ENCODE measurements around the gene GATA3.

Gene GATA3

DNA sequence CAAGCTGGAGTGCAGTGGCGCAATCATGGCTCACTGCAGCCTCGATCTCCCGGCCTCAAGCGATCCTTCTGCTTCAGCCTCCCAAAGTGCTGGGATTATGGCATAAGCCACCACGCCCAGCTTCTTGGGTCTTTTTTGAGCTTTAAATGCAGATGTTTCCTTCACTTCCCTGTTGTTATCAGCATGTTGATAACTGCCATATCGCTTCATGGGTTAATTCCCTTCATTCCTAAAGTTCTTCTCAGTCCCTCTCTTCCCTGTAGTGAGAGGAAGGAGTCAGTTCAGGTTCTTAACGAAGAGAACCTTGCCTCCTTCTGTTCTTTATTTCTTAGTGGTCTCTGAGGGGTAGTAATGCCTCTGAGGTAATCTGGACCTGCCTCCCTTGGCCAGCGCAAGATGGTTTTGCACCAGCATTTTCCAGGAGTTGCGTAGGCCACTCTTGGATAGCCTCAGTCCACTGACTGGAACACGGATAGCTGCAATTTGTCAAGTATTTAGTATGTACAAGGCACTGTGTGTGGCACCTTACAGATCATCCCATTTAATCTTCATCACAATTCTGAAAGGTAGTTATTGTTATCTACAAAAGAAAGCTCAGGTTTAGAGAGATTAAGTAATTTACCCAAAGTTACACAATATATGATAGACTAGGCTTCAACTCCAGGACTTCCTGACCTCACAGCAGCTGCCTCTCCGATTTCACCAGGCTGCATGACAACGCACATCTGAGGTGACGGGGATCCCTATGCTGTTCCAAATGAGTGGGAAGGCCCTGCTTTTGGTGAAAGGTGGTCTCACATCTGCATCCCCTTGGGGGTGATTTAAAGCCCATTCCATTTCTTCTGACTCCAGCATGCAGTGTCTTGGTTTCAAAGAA, 60.5 kb downstream of the GATA3 start:
- no CpG with 5 or more reads among the region's 13 CpGs for WGBS (ENCODE audit: insufficient coverage, insufficient read length)
- no peak for DNase-seq (ENCODE audit: low read depth, low spot score)
- Histone ChIP-seq H3K4me1 (ENCODE audit: control insufficient read depth, insufficient read depth, low read length) (no peaks in the 10 kb centered on the region), H3K27ac (ENCODE audit: low read length) (no peak overlapping the region), H3K36me3 (ENCODE audit: control insufficient read depth, insufficient read depth, low read length) (no peaks in the 10 kb centered on the region), H3K9me3 (ENCODE audit: control insufficient read depth, insufficient read depth, low read length) (no peaks in the 10 kb centered on the region), H3K27me3 (ENCODE audit: control insufficient read depth, insufficient read depth, low read length) (no peaks in the 10 kb centered on the region), H3K4me3 (ENCODE audit: low read length) (no peak overlapping the region)

DNA sequence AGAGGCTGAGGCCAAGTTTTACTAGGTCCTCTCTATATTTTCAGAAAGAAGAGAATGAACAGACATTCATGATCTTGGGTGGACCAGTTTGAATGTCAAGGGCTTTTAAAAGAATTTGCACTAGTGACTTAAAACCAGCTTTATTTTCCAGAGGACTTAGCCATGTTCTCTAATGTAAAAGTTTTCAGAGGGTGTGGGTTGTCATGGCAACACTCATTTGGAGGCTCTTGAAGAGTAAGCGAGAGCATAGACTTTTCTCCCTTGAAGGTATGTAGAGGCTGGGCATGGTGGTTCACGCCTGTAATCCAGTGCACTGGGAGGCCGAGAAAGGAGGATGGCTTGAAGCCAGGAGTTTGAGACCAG, 61.1 kb downstream of the GATA3 start:
- no peak for DNase-seq (ENCODE audit: low read depth, low spot score)
- H3K27me3 ChIP-seq (ENCODE audit: control insufficient read depth, insufficient read depth, low read length), result no peaks in the 10 kb centered on the region
- H3K9me3 ChIP-seq (ENCODE audit: control insufficient read depth, insufficient read depth, low read length), result no peaks in the 10 kb centered on the region
- no peak overlapping the region for H3K27ac ChIP-seq (ENCODE audit: low read length)
- no CpG with 5 or more reads among the region's 3 CpGs for WGBS (ENCODE audit: insufficient coverage, insufficient read length)
- no peak overlapping the region for H3K4me3 ChIP-seq (ENCODE audit: low read length)
- H3K4me1 ChIP-seq (ENCODE audit: control insufficient read depth, insufficient read depth, low read length), result no peaks in the 10 kb centered on the region
- no peaks in the 10 kb centered on the region for H3K36me3 ChIP-seq (ENCODE audit: control insufficient read depth, insufficient read depth, low read length)

DNA sequence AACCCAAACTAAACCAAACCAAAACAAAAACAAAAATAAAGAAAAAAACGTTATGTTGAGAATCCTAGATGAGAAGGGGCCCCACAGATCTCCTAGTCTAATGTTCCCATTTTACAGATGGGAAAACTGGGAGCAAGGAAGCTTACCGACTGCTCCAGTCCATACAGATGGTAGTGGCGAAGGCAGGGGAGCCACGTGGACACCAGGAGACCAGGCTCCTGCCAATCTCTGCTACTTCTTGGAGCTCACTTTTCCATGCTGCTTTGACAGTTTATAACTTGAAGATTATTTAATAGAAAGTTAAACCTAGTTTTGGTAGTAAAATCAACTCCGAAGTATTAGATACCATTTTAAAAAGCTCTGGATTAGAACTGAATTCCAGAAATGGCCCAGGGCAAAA, 62.0 kb downstream of the GATA3 start:
- no CpG with 5 or more reads among the region's 5 CpGs for WGBS (ENCODE audit: insufficient coverage, insufficient read length)
- Histone ChIP-seq H3K27me3 (ENCODE audit: control insufficient read depth, insufficient read depth, low read length) (no peaks in the 10 kb centered on the region), H3K27ac (ENCODE audit: low read length) (no peak overlapping the region), H3K9me3 (ENCODE audit: control insufficient read depth, insufficient read depth, low read length) (no peaks in the 10 kb centered on the region), H3K4me3 (ENCODE audit: low read length) (no peak overlapping the region), H3K36me3 (ENCODE audit: control insufficient read depth, insufficient read depth, low read length) (no peaks in the 10 kb centered on the region), H3K4me1 (ENCODE audit: control insufficient read depth, insufficient read depth, low read length) (no peaks in the 10 kb centered on the region)
- no peak for DNase-seq (ENCODE audit: low read depth, low spot score)

DNA sequence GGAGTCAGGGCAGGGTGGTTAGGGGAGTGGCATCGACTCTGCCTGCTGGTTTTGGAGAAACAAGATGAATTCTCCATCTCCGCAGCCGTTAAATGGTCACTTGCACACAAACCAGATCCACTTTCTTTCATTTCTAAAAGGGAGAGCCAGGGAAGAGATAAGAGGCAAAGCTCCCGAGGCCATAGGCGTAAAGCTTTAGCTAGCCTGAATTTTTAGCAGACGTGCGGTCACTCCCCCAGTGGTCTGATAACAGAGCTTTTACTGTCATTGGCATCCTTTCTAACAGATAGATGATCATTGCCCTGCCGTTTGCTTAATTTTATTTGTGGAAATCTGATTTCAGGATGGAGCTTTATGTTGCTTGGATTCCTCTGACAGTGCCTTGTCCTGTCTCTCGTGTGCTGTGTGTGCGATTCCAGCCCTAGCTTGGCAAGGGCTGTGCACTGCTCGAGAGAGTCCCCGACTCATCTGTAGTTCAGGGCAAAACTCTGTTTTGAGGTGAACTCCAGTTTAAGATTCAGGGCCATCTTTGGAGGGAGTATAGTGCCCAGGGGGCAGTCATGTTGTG, 62.5 kb downstream of the GATA3 start:
- H3K4me3 ChIP-seq (ENCODE audit: low read length), result no peak overlapping the region
- no peaks in the 10 kb centered on the region for H3K9me3 ChIP-seq (ENCODE audit: control insufficient read depth, insufficient read depth, low read length)
- H3K36me3 ChIP-seq (ENCODE audit: control insufficient read depth, insufficient read depth, low read length), result no peaks in the 10 kb centered on the region
- H3K27ac ChIP-seq (ENCODE audit: low read length), result no peak overlapping the region
- H3K4me1 ChIP-seq (ENCODE audit: control insufficient read depth, insufficient read depth, low read length), result no peaks in the 10 kb centered on the region
- DNase-seq (ENCODE audit: low read depth, low spot score), result no peak
- no CpG with 5 or more reads among the region's 12 CpGs for WGBS (ENCODE audit: insufficient coverage, insufficient read length)
- no peaks in the 10 kb centered on the region for H3K27me3 ChIP-seq (ENCODE audit: control insufficient read depth, insufficient read depth, low read length)

DNA sequence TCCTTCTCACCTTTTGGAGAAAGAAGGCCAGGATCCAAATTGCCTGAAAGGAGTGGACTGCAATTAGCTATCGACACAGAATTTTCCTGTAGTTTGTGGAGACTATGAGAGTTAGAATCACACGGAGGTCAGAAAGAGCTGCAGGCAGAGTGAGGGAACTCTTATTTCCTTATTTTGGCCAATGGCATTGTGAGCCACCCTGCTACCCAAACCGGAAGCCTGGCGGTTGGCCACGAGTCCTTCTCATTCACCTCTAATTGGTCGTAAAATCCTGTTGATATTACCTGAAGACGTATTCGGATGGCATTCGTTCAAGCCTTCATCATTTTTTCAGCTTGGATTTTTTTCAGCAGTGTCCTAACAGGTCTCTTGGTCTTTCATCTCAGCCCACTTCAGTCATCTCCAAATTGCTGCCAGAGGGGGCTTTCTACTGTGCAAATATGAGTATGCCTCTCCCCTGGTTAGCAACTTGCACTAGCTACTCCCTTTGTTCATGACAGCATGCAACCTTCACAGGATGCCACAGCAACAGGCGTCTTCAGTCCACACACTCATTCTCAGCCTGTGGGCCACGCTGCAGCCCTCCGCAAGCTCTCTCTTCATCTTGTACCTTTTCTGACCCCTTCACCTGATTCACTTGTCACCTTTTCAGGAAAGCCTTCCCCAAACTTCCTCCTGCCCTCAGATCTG, 66.9 kb downstream of the GATA3 start:
- H3K4me1 ChIP-seq (ENCODE audit: control insufficient read depth, insufficient read depth, low read length), result no peaks in the 10 kb centered on the region
- H3K27ac ChIP-seq (ENCODE audit: low read length), result no peak overlapping the region
- H3K4me3 ChIP-seq (ENCODE audit: low read length), result no peak overlapping the region
- H3K27me3 ChIP-seq (ENCODE audit: control insufficient read depth, insufficient read depth, low read length), result no peaks in the 10 kb centered on the region
- H3K9me3 ChIP-seq (ENCODE audit: control insufficient read depth, insufficient read depth, low read length), result no peaks in the 10 kb centered on the region
- no peak for DNase-seq (ENCODE audit: low read depth, low spot score)
- H3K36me3 ChIP-seq (ENCODE audit: control insufficient read depth, insufficient read depth, low read length), result no peaks in the 10 kb centered on the region
- no CpG with 5 or more reads among the region's 12 CpGs for WGBS (ENCODE audit: insufficient coverage, insufficient read length)

DNA sequence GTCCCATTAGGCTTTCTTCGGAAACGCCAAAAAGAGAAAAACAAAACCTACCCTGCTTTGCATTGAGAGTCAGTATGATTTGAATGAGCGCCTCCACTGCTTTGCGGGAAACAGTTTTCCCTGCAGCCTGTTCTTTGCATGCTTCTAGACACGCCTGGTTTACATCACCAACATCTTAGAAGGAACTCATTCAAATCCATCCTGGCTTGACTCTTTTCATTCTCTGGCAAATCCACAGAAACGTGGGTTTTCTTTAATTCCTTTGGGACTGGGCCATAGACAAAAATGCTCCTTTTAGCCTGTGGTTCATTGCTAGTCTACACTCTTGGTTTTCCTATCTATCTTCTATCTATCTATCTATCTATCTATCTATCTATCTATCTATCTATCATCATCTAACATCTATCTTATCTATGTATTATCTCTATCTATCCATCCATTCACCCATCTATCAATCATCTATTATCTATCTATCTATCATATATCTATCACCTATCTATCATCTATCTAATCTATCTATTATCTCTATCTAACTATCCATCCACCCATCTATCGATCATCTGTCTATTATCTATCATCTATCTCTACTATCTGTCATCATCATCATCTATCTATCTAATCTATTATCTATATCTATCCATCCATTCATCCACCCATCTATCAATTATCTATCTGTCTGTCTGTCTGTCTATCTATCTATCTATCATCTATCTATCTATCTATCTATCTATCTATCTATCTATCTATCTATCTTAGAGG, 68.3 kb downstream of the GATA3 start:
- Histone ChIP-seq H3K36me3 (ENCODE audit: control insufficient read depth, insufficient read depth, low read length) (no peaks in the 10 kb centered on the region), H3K9me3 (ENCODE audit: control insufficient read depth, insufficient read depth, low read length) (no peaks in the 10 kb centered on the region), H3K4me1 (ENCODE audit: control insufficient read depth, insufficient read depth, low read length) (no peaks in the 10 kb centered on the region), H3K27ac (ENCODE audit: low read length) (no peak overlapping the region), H3K4me3 (ENCODE audit: low read length) (no peak overlapping the region), H3K27me3 (ENCODE audit: control insufficient read depth, insufficient read depth, low read length) (no peaks in the 10 kb centered on the region)
- no peak for DNase-seq (ENCODE audit: low read depth, low spot score)
- 100% methylated on average over 1 of the region's 7 CpGs for WGBS (ENCODE audit: insufficient coverage, insufficient read length)

DNA sequence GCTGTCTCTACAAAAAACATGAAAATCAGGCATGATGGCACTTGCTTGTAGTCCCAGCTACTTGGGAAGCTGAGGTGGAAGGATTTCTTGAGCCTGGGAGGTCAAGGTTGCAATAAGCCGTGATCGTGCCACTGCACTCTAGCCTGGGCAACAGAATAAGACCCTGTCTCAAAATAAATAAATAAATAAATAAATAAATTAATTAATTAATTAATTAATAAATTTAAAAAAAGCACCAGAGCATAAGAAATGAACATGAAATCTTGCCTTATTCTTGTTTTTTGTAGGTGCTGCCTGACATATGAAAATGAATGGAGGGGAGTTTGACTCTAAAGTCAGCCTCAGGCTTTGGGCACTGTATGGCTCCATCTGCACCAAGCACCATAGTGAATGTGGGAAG, 69.9 kb downstream of the GATA3 start:
- H3K36me3 ChIP-seq (ENCODE audit: control insufficient read depth, insufficient read depth, low read length), result no peaks in the 10 kb centered on the region
- no peaks in the 10 kb centered on the region for H3K9me3 ChIP-seq (ENCODE audit: control insufficient read depth, insufficient read depth, low read length)
- no CpG with 5 or more reads among the region's 2 CpGs for WGBS (ENCODE audit: insufficient coverage, insufficient read length)
- no peaks in the 10 kb centered on the region for H3K27me3 ChIP-seq (ENCODE audit: control insufficient read depth, insufficient read depth, low read length)
- H3K4me1 ChIP-seq (ENCODE audit: control insufficient read depth, insufficient read depth, low read length), result no peaks in the 10 kb centered on the region
- H3K4me3 ChIP-seq (ENCODE audit: low read length), result no peak overlapping the region
- no peak for DNase-seq (ENCODE audit: low read depth, low spot score)
- H3K27ac ChIP-seq (ENCODE audit: low read length), result no peak overlapping the region
